ENCODE results near the gene ALOX15.

ALOX15 gene

GRCh38 chr17:4617590-4618351 lies 23.7 kb downstream of the ALOX15 start:
- Histone ChIP-seq H3K4me3 (IDR thresholded peaks at IDR 0.05; ENCODE audit: insufficient read depth, low read depth, low read length) (no peak overlapping the region), H3K4me2 (no peak overlapping the region)

GRCh38 chr17:4617090-4617489 lies 24.4 kb downstream of the ALOX15 start:
- no peak overlapping the region for H3K9ac ChIP-seq
- H3K4me1 ChIP-seq (ENCODE audit: low read depth, poor library complexity, severe bottlenecking) = no peaks in the 10 kb centered on the region
- H3K36me3 ChIP-seq (ENCODE audit: insufficient read depth) = no peaks in the 10 kb centered on the region
- no peak for TF ChIP-seq CTCF (conservative IDR thresholded peaks at IDR 0.05; ENCODE audit: low read depth, low read length)
- no peak overlapping the region for H3K4me2 ChIP-seq
- no peaks in the 10 kb centered on the region for H3K79me2 ChIP-seq (ENCODE audit: insufficient read depth, low read depth)
- H3K27me3 ChIP-seq (ENCODE audit: insufficient read depth, low read depth) = no peaks in the 10 kb centered on the region; the same call in 1 of the 2 replicates
- H2AFZ ChIP-seq (ENCODE audit: low read depth) = no peak overlapping the region
- no peak overlapping the region for H3K27ac ChIP-seq
- no peak overlapping the region for H3K4me3 ChIP-seq (IDR thresholded peaks at IDR 0.05; ENCODE audit: insufficient read depth, low read depth, low read length)
- no peaks in the 10 kb centered on the region for H4K20me1 ChIP-seq (ENCODE audit: insufficient read depth)

More at GRCh38 chr17:4617590-4618351, 23.7 kb downstream of the ALOX15 start:
- Histone ChIP-seq H4K20me1 (ENCODE audit: insufficient read depth) (no peaks in the 10 kb centered on the region), H3K9ac (no peak overlapping the region), H3K36me3 (ENCODE audit: insufficient read depth) (no peaks in the 10 kb centered on the region), H3K27me3 (ENCODE audit: insufficient read depth, low read depth) (no peaks in the 10 kb centered on the region; the same call in 1 of the 2 replicates), H3K79me2 (ENCODE audit: insufficient read depth, low read depth) (no peaks in the 10 kb centered on the region), H2AFZ (ENCODE audit: low read depth) (no peak overlapping the region), H3K27ac (no peak overlapping the region), H3K4me1 (ENCODE audit: low read depth, poor library complexity, severe bottlenecking) (no peaks in the 10 kb centered on the region)
- TF ChIP-seq CTCF (conservative IDR thresholded peaks at IDR 0.05; ENCODE audit: low read depth, low read length) = no peak

GRCh38 chr17:4616476-4616875 lies 25.0 kb downstream of the ALOX15 start:
- no peaks in the 10 kb centered on the region for H3K36me3 ChIP-seq (ENCODE audit: insufficient read depth)
- H4K20me1 ChIP-seq (ENCODE audit: insufficient read depth) = no peaks in the 10 kb centered on the region
- no peak overlapping the region for H3K27ac ChIP-seq
- TF ChIP-seq CTCF (conservative IDR thresholded peaks at IDR 0.05; ENCODE audit: low read depth, low read length) = no peak
- no peak overlapping the region for H2AFZ ChIP-seq (ENCODE audit: low read depth)
- no peak overlapping the region for H3K9ac ChIP-seq
- no peak overlapping the region for H3K4me3 ChIP-seq (IDR thresholded peaks at IDR 0.05; ENCODE audit: insufficient read depth, low read depth, low read length)
- H3K4me2 ChIP-seq = no peak overlapping the region
- no peaks in the 10 kb centered on the region; the same call in 1 of the 2 replicates for H3K27me3 ChIP-seq (ENCODE audit: insufficient read depth, low read depth)
- no peaks in the 10 kb centered on the region for H3K79me2 ChIP-seq (ENCODE audit: insufficient read depth, low read depth)
- H3K4me1 ChIP-seq (ENCODE audit: low read depth, poor library complexity, severe bottlenecking) = no peaks in the 10 kb centered on the region

GRCh38 chr17:4610656-4611055 lies 30.8 kb downstream of the ALOX15 start:
- Histone ChIP-seq H3K4me2 (no peak overlapping the region), H3K4me3 (IDR thresholded peaks at IDR 0.05; ENCODE audit: insufficient read depth, low read depth, low read length) (no peak overlapping the region), H4K20me1 (ENCODE audit: insufficient read depth) (no peaks in the 10 kb centered on the region), H3K27ac (no peak overlapping the region), H3K36me3 (ENCODE audit: insufficient read depth) (no peaks in the 10 kb centered on the region), H3K27me3 (ENCODE audit: insufficient read depth, low read depth) (peaks cover 7% of the 10 kb centered on the region; the same call in 1 of the 2 replicates), H3K79me2 (ENCODE audit: insufficient read depth, low read depth) (no peaks in the 10 kb centered on the region), H2AFZ (ENCODE audit: low read depth) (no peak overlapping the region), H3K4me1 (ENCODE audit: low read depth, poor library complexity, severe bottlenecking) (no peaks in the 10 kb centered on the region), H3K9ac (no peak overlapping the region)
- no peak for TF ChIP-seq CTCF (conservative IDR thresholded peaks at IDR 0.05; ENCODE audit: low read depth, low read length)

All from KMS-11 (cell line).